ENCODE measurements around the gene PLSCR5.

Gene PLSCR5

DNA sequence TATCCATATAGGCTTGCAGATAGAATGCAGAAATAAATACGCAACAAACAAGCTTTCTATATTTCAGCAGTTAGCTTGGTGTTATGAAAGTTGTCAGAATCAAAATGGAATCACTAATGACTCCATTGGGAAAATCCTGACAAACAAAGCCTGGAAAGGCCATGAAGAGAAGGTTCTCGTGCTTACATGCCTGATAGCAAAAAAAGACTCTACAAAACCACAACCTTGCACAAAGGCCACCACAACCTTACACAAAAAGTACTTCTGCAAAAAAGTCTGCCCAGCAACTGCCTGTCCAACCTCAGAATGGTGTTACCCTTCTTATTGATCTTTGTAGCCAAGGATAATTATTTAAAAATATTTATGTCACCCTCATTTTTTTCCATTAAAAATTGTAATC is 46.4 kb downstream of the PLSCR5 start:
- no peaks in the 10 kb centered on the region for H3K27me3 ChIP-seq (replicated peaks; ENCODE audit: control insufficient read depth, insufficient read depth, low read length)
- no peak for DNase-seq (ENCODE audit: extremely low read depth, insufficient read length)
- H3K36me3 ChIP-seq (ENCODE audit: control insufficient read depth, insufficient read depth, low read length), result no peaks in the 10 kb centered on the region
- TF ChIP-seq CTCF (IDR thresholded peaks at IDR 0.05; ENCODE audit: insufficient read depth, low read length, poor library complexity, severe bottlenecking), result no peak
- H3K4me3 ChIP-seq (replicated peaks; ENCODE audit: low read depth, low read length), result no peak overlapping the region

- DNase-seq (ENCODE audit: extremely low read depth, insufficient read length), result no peak
- H3K4me3 ChIP-seq (replicated peaks; ENCODE audit: low read depth, low read length), result no peak overlapping the region
- H3K27me3 ChIP-seq (replicated peaks; ENCODE audit: control insufficient read depth, insufficient read depth, low read length), result no peaks in the 10 kb centered on the region
- H3K36me3 ChIP-seq (ENCODE audit: control insufficient read depth, insufficient read depth, low read length), result no peaks in the 10 kb centered on the region
- no peak for TF ChIP-seq CTCF (IDR thresholded peaks at IDR 0.05; ENCODE audit: insufficient read depth, low read length, poor library complexity, severe bottlenecking)
Observed at GRCh38 chr3:146557745-146558144, 47.4 kb downstream of the PLSCR5 start.

GRCh38 chr3:146555311-146555710 is 49.8 kb downstream of the PLSCR5 start:
- no peaks in the 10 kb centered on the region for H3K27me3 ChIP-seq (replicated peaks; ENCODE audit: control insufficient read depth, insufficient read depth, low read length)
- H3K36me3 ChIP-seq (ENCODE audit: control insufficient read depth, insufficient read depth, low read length), result no peaks in the 10 kb centered on the region
- DNase-seq (ENCODE audit: extremely low read depth, insufficient read length), result no peak
- H3K4me3 ChIP-seq (replicated peaks; ENCODE audit: low read depth, low read length), result no peak overlapping the region
- TF ChIP-seq CTCF (IDR thresholded peaks at IDR 0.05; ENCODE audit: insufficient read depth, low read length, poor library complexity, severe bottlenecking), result no peak

DNA sequence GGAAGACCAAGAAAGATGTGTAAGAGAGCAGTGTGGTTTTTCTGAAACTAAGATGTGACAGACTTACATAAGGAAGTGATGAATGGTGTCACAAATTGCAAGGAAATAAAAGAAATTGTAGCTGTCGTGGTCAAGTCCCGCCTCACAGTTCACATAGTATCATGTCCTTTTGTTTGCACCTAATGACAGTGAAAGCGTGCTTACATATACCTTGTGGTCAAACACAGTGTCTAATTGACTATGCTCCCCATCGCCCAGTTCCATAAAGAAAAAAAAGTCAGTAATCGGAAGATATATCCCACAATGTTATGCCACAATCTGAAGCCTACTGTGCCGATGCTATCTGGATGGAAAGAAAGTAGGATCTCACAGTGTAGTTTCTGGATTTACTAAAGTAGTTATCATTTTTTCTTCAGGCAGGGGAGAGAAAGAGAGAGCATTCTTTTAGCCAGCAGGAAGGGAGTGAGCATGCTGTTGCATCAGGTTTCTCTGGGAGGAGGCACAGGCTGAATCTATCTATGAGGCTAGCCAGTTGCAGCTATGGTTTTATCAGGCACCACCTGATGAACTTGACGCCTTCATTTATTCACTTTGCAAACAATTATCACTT is 50.9 kb downstream of the PLSCR5 start:
- DNase-seq (ENCODE audit: extremely low read depth, insufficient read length), result no peak
- H3K27me3 ChIP-seq (replicated peaks; ENCODE audit: control insufficient read depth, insufficient read depth, low read length), result no peaks in the 10 kb centered on the region
- H3K4me3 ChIP-seq (replicated peaks; ENCODE audit: low read depth, low read length), result no peak overlapping the region
- TF ChIP-seq CTCF (IDR thresholded peaks at IDR 0.05; ENCODE audit: insufficient read depth, low read length, poor library complexity, severe bottlenecking), result no peak
- H3K36me3 ChIP-seq (ENCODE audit: control insufficient read depth, insufficient read depth, low read length), result no peaks in the 10 kb centered on the region

DNA sequence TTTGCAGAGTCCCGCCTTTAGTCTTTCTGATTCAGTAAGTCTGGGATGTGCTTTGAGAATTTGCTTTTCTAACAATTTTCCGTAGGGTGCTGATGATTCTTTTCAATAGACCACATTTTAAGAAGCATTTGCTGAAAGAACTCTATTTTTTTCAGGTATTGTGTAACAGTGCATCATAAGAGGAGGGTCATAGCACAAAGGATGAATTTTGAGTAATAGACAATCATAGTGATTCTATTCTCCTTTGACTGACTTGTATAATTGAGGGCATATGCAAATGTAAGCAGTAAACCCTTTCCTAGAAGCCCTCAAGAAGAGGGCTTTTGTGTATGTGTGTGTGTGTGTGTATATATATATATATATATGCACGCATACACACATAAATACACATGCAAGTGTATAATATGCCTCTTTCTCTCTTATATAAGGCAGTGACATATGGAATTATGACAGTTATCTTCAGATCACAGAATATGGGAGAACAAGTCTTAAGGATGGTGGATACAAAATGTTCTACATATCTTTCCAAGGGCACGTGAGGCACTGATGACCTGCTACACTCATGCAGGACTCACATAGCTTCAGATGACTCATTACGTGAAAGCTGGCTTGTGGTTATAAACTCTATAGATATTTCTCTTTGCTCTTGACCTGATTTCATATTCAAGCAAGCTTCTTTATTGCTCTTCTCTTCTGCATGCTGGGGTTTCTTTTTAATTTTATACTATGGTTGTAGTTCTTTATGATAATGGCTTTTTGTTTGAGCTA is 54.2 kb downstream of the PLSCR5 start:
- TF ChIP-seq CTCF (IDR thresholded peaks at IDR 0.05; ENCODE audit: insufficient read depth, low read length, poor library complexity, severe bottlenecking), result no peak
- no peaks in the 10 kb centered on the region for H3K27me3 ChIP-seq (replicated peaks; ENCODE audit: control insufficient read depth, insufficient read depth, low read length)
- DNase-seq (ENCODE audit: extremely low read depth, insufficient read length), result no peak
- H3K4me3 ChIP-seq (replicated peaks; ENCODE audit: low read depth, low read length), result no peak overlapping the region
- no peaks in the 10 kb centered on the region for H3K36me3 ChIP-seq (ENCODE audit: control insufficient read depth, insufficient read depth, low read length)
